A673 (cell line): Measurements from ENCODE around the gene CIB2.

Source experiments
- CTCF ChIP-seq: fragments of 300-800, 200-600 bp; sonication (generic); conservative IDR thresholded peaks from 2 replicates; pipeline ENCODE4 v1.5.1; 2017; ENCODE audit warnings: low read depth, mild to moderate bottlenecking, antibody characterized with exemption, low read length, moderate library complexity, mixed read lengths
- EZH2 ChIP-seq: fragments of 200-600 bp; sonication (generic); IDR thresholded peaks from 2 replicates; pipeline ENCODE4 v1.6.1; 2017; ENCODE audit warnings: borderline replicate concordance, low read depth, mild to moderate bottlenecking, mixed read lengths, antibody characterized with exemption, low read length; ENCODE audit not compliant: poor library complexity, severe bottlenecking

GRCh38 chr15:78055919-78056713 is 75.1 kb downstream of the CIB2 start:
- TF ChIP-seq CTCF (no peak), EZH2 (no peak)
